ENCODE data around the gene KIAA1671.

KIAA1671 gene

DNA sequence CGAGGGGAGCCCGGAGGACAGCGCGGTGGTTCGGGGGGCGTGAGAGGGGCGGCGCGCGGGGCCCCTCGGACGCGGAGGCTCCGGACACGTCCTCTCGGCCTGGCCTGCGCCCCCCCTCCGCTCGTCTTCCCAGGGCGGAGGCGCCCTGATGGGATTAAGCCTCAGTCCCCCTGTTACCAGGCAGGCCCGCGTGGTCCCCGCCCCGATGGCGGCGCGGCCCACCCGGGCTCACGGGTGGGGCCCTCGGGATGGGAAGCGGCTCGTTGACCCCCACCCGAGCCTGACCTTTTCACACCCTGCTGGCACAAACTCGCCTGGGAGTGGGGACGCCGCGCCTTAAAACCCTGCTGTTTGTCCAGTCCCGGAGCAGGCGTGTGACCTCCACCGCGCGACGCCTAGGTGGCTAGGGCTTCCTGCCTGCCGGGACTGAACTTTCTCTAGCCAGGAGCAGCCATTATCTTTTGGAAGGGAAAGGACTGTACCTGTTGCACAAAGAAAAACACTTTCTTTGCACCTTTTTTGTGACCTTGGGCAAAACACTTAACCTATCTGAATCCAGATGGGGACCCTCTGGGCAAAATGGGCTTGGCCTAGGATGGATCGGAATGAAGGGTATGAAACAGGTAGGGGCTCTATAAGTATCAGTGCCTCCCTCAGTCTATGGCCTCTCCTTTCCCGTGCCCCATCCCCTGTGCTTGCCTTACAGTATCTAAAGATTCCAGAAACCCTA lies 1.0 kb downstream of the KIAA1671 start:
- no peak overlapping the region for H3K27ac ChIP-seq (ENCODE audit: low read depth, low read length)
- H2BK120ac ChIP-seq (ENCODE audit: insufficient read depth, low read length, poor library complexity) = peak overlapping the region; percentile 24
- H3K18ac ChIP-seq (ENCODE audit: low read length) = peak overlapping the region; percentile 34
- no peaks in the 10 kb centered on the region for H3K27me3 ChIP-seq (ENCODE audit: insufficient read depth, low read length)
- peak overlapping the region; percentile 80 for H3K4me3 ChIP-seq (ENCODE audit: low read depth, low read length)
- H2BK5ac ChIP-seq (ENCODE audit: low read depth, low read length, poor library complexity) = peak overlapping the region; percentile 13
- WGBS (ENCODE audit: extremely low coverage, insufficient coverage, insufficient read length) = no CpG with 5 or more reads among the region's 47 CpGs
- no peak overlapping the region for H2AK5ac ChIP-seq (ENCODE audit: low read length)
- H3K36me3 ChIP-seq (ENCODE audit: control insufficient read depth in 1 of 2, insufficient read depth in 2 of 2, low read length in 2 of 2) = no peaks in the 10 kb centered on the region
- H2AFZ ChIP-seq (ENCODE audit: insufficient read depth, low read length, poor library complexity) = peak overlapping the region; percentile 50
- H3K79me1 ChIP-seq (ENCODE audit: low read length) = peaks cover 12% of the 10 kb centered on the region
- H3K23ac ChIP-seq (ENCODE audit: low read length) = no peak overlapping the region
- peak overlapping the region; percentile 36 for H3K14ac ChIP-seq (ENCODE audit: low read length)
- H3K9me3 ChIP-seq (ENCODE audit: insufficient read depth, low read depth, low read length) = peaks cover 2% of the 10 kb centered on the region
- peaks cover 8% of the 10 kb centered on the region for H3K79me2 ChIP-seq (ENCODE audit: control insufficient read depth, insufficient read depth, low read length, poor library complexity)
- peak overlapping the region; percentile 21 for H4K12ac ChIP-seq (ENCODE audit: low read depth, low read length)
- no peak overlapping the region for H3K4ac ChIP-seq (ENCODE audit: low read depth, low read length)
- H3K4me1 ChIP-seq (ENCODE audit: control insufficient read depth in 1 of 2, insufficient read depth in 2 of 2, low read length in 2 of 2) = peaks cover 0 to 19% of the 10 kb centered on the region in 2 experiments
- H3K4me2 ChIP-seq (ENCODE audit: low read length) = peak overlapping the region; percentile 100
- peak overlapping the region; percentile 21 for H4K91ac ChIP-seq (ENCODE audit: low read depth, low read length)
- H3K9ac ChIP-seq (ENCODE audit: low read length) = peak overlapping the region; percentile 70
- no peak overlapping the region for H2BK12ac ChIP-seq (ENCODE audit: low read length)
- DNase-seq = peak in 1 of 2 donors; percentile 45
- H4K8ac ChIP-seq (ENCODE audit: low read depth, low read length) = peak overlapping the region; percentile 48

DNA sequence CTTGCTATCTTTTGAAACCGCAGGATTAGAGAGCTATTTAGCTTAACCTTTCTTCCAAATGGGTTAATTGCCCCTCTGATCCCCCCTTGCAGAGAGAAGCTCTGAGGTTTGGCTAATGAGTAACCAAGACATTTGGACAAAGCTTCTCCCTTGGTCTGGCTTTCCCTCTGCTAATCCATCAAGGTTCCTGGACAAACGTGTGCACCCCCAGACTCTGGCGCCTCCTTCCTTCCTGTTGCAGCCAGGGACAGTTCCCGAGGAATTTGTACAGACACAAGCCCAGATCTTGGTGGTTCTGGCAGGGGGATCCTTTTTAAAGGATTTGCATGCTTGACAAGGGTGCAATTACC lies 1.6 kb downstream of the KIAA1671 start:
- no peak overlapping the region for H3K9ac ChIP-seq (ENCODE audit: low read length)

DNA sequence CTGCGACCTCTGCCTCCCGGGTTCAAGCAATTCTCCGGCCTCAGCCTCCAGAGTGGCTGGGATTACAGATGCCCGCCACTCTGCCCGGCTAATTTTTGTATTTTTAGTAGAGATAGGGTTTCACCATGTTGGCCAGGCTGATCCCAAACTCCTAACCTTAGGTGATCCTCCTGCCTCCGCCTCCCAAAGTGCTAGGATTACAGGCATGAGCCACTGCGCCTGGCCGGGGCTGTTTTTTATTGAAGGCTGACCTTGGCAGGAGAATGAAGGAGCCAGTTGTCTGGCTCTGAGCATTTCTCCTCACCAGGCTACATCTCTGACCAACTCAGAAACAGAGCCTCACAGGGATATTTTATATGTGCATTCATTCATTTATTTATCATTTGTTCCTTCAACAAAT lies 2.3 kb downstream of the KIAA1671 start:
- Histone ChIP-seq H3K79me2 (ENCODE audit: control insufficient read depth, insufficient read depth, low read length, poor library complexity) (peaks cover 8% of the 10 kb centered on the region), H3K9me3 (ENCODE audit: insufficient read depth, low read depth, low read length) (peaks cover 2% of the 10 kb centered on the region), H3K4ac (ENCODE audit: low read depth, low read length) (no peak overlapping the region), H3K23ac (ENCODE audit: low read length) (no peak overlapping the region), H2AK5ac (ENCODE audit: low read length) (no peak overlapping the region), H2BK5ac (ENCODE audit: low read depth, low read length, poor library complexity) (no peak overlapping the region), H2BK12ac (ENCODE audit: low read length) (no peak overlapping the region), H3K79me1 (ENCODE audit: low read length) (peaks cover 12% of the 10 kb centered on the region), H3K14ac (ENCODE audit: low read length) (no peak overlapping the region), H3K9ac (ENCODE audit: low read length) (no peak overlapping the region), H3K4me3 (ENCODE audit: low read depth, low read length) (no peak overlapping the region), H2BK120ac (ENCODE audit: insufficient read depth, low read length, poor library complexity) (no peak overlapping the region), H3K4me1 (ENCODE audit: control insufficient read depth in 1 of 2, insufficient read depth in 2 of 2, low read length in 2 of 2) (peaks cover 0 to 19% of the 10 kb centered on the region in 2 experiments), H4K91ac (ENCODE audit: low read depth, low read length) (no peak overlapping the region), H4K12ac (ENCODE audit: low read depth, low read length) (no peak overlapping the region), H3K27me3 (ENCODE audit: insufficient read depth, low read length) (no peaks in the 10 kb centered on the region), H2AFZ (ENCODE audit: insufficient read depth, low read length, poor library complexity) (no peak overlapping the region), H4K8ac (ENCODE audit: low read depth, low read length) (no peak overlapping the region), H3K4me2 (ENCODE audit: low read length) (no peak overlapping the region), H3K27ac (ENCODE audit: low read depth, low read length) (no peak overlapping the region), H3K18ac (ENCODE audit: low read length) (no peak overlapping the region), H3K36me3 (ENCODE audit: control insufficient read depth in 1 of 2, insufficient read depth in 2 of 2, low read length in 2 of 2) (no peaks in the 10 kb centered on the region)
- DNase-seq = no peak
- no CpG with 5 or more reads among the region's 8 CpGs for WGBS (ENCODE audit: extremely low coverage, insufficient coverage, insufficient read length)

More for the DNA sequence above, 1.6 kb downstream of the KIAA1671 start:
- peaks cover 0 to 19% of the 10 kb centered on the region in 2 experiments for H3K4me1 ChIP-seq (ENCODE audit: control insufficient read depth in 1 of 2, insufficient read depth in 2 of 2, low read length in 2 of 2)
- no peak overlapping the region for H2AK5ac ChIP-seq (ENCODE audit: low read length)
- peaks cover 8% of the 10 kb centered on the region for H3K79me2 ChIP-seq (ENCODE audit: control insufficient read depth, insufficient read depth, low read length, poor library complexity)
- no CpG with 5 or more reads among the region's 4 CpGs for WGBS (ENCODE audit: extremely low coverage, insufficient coverage, insufficient read length)
- H3K14ac ChIP-seq (ENCODE audit: low read length) = no peak overlapping the region
- H3K9me3 ChIP-seq (ENCODE audit: insufficient read depth, low read depth, low read length) = peaks cover 2% of the 10 kb centered on the region
- H4K91ac ChIP-seq (ENCODE audit: low read depth, low read length) = no peak overlapping the region
- peaks cover 12% of the 10 kb centered on the region for H3K79me1 ChIP-seq (ENCODE audit: low read length)
- no peaks in the 10 kb centered on the region for H3K36me3 ChIP-seq (ENCODE audit: control insufficient read depth in 1 of 2, insufficient read depth in 2 of 2, low read length in 2 of 2)
- no peak overlapping the region for H3K27ac ChIP-seq (ENCODE audit: low read depth, low read length)
- H4K8ac ChIP-seq (ENCODE audit: low read depth, low read length) = no peak overlapping the region
- no peaks in the 10 kb centered on the region for H3K27me3 ChIP-seq (ENCODE audit: insufficient read depth, low read length)
- H3K23ac ChIP-seq (ENCODE audit: low read length) = no peak overlapping the region
- H3K4ac ChIP-seq (ENCODE audit: low read depth, low read length) = no peak overlapping the region
- no peak overlapping the region for H3K18ac ChIP-seq (ENCODE audit: low read length)
- H3K4me3 ChIP-seq (ENCODE audit: low read depth, low read length) = no peak overlapping the region
- no peak overlapping the region for H2AFZ ChIP-seq (ENCODE audit: insufficient read depth, low read length, poor library complexity)
- H4K12ac ChIP-seq (ENCODE audit: low read depth, low read length) = no peak overlapping the region
- DNase-seq = no peak
- no peak overlapping the region for H2BK12ac ChIP-seq (ENCODE audit: low read length)
- H2BK120ac ChIP-seq (ENCODE audit: insufficient read depth, low read length, poor library complexity) = no peak overlapping the region
- H3K4me2 ChIP-seq (ENCODE audit: low read length) = peak overlapping the region; percentile 100
- H2BK5ac ChIP-seq (ENCODE audit: low read depth, low read length, poor library complexity) = no peak overlapping the region

DNA sequence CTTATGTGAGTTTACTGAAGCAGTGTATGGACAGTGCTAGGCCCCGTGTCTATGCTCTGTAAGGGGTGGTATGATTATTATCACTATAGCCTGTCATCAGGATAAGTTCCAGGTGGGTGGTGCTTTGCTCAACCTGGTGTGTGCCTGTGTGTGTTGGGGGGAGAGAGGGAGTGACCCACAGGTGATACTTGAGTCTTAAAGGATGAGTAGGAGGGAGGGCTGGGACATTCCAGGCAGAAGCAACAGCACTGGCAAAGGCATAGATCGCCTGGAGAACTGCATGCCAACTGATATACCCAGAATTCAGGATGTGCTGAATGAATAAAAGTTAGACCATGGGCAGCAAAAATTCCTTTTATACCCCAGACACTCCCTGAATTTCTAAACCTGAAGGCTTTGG lies 4.5 kb downstream of the KIAA1671 start:
- H3K4ac ChIP-seq (ENCODE audit: low read depth, low read length) = no peak overlapping the region
- H2AFZ ChIP-seq (ENCODE audit: insufficient read depth, low read length, poor library complexity) = no peak overlapping the region
- H3K27me3 ChIP-seq (ENCODE audit: insufficient read depth, low read length) = no peaks in the 10 kb centered on the region
- H2BK12ac ChIP-seq (ENCODE audit: low read length) = no peak overlapping the region
- H3K4me1 ChIP-seq (ENCODE audit: control insufficient read depth in 1 of 2, insufficient read depth in 2 of 2, low read length in 2 of 2) = peaks cover 0 to 15% of the 10 kb centered on the region in 2 experiments
- no peak overlapping the region for H3K4me2 ChIP-seq (ENCODE audit: low read length)
- H3K14ac ChIP-seq (ENCODE audit: low read length) = no peak overlapping the region
- no peak overlapping the region for H2BK120ac ChIP-seq (ENCODE audit: insufficient read depth, low read length, poor library complexity)
- WGBS (ENCODE audit: extremely low coverage, insufficient coverage, insufficient read length) = no CpG with 5 or more reads among the region's 2 CpGs
- H3K4me3 ChIP-seq (ENCODE audit: low read depth, low read length) = no peak overlapping the region
- peaks cover 8% of the 10 kb centered on the region for H3K79me2 ChIP-seq (ENCODE audit: control insufficient read depth, insufficient read depth, low read length, poor library complexity)
- no peak overlapping the region for H4K12ac ChIP-seq (ENCODE audit: low read depth, low read length)
- H3K23ac ChIP-seq (ENCODE audit: low read length) = no peak overlapping the region
- no peak overlapping the region for H3K27ac ChIP-seq (ENCODE audit: low read depth, low read length)
- no peak overlapping the region for H4K8ac ChIP-seq (ENCODE audit: low read depth, low read length)
- H2BK5ac ChIP-seq (ENCODE audit: low read depth, low read length, poor library complexity) = no peak overlapping the region
- peaks cover 2% of the 10 kb centered on the region for H3K9me3 ChIP-seq (ENCODE audit: insufficient read depth, low read depth, low read length)
- H3K9ac ChIP-seq (ENCODE audit: low read length) = no peak overlapping the region
- no peak overlapping the region for H4K91ac ChIP-seq (ENCODE audit: low read depth, low read length)
- no peak overlapping the region for H3K18ac ChIP-seq (ENCODE audit: low read length)
- no peaks in the 10 kb centered on the region for H3K36me3 ChIP-seq (ENCODE audit: control insufficient read depth in 1 of 2, insufficient read depth in 2 of 2, low read length in 2 of 2)
- H2AK5ac ChIP-seq (ENCODE audit: low read length) = no peak overlapping the region
- DNase-seq = no peak
- peaks cover 12% of the 10 kb centered on the region for H3K79me1 ChIP-seq (ENCODE audit: low read length)
